ENCODE results near the gene ATP1A1. TPM values are rescaled to one million over a fixed set of nuclear protein-coding genes. Genes with fewer than 3 reads are reported as not detected.

ATP1A1 gene
- total RNA-seq, 1 donor: 122 TPM

DNA sequence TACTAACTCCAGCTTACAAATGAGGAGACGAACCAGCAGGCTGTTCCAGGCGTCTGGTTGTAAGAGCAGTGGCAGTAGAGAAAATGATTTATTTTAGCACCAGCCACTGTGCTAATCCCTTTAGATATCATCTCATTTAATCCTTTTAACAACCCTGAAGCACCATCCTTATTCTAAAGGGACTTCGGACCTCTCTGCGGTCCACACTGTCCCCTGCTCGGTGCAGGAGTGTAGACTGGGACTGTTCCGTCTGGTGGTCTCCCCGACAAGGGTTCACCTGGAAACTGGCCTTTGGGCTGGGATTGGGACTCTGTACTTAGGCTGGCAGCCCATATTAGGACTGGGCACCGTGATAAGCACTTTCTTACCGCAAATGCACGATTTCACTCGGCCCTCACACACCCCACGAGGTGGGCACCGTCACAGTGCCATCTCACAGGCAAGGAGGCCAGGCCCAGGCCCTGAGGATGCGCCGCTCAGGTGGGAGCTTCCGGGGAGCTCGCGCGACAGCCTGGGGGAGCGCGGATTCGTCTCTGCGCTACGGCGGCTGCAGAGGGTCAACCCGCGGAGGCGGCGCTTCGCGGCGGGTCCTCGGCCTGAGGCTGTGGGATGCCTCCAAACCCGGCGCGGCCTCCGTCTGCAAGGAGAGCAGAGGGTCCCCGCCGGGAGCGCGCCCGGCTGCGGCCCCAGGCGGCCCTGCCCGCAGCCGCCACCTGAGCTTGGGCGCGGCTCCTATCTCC is 45.2 kb downstream of the ATP1A1 start:
- H2AFZ ChIP-seq (ENCODE audit: low read length): peak overlapping the region; percentile 95
- peaks cover 8% of the 10 kb centered on the region for H3K79me2 ChIP-seq (ENCODE audit: insufficient read depth, low read length)
- H3K9me3 ChIP-seq (ENCODE audit: low read depth, low read length): no peaks in the 10 kb centered on the region
- DNase-seq (ENCODE audit: insufficient read length, low spot score, missing footprints): peak; percentile 90
- TF ChIP-seq, protein P1, sequence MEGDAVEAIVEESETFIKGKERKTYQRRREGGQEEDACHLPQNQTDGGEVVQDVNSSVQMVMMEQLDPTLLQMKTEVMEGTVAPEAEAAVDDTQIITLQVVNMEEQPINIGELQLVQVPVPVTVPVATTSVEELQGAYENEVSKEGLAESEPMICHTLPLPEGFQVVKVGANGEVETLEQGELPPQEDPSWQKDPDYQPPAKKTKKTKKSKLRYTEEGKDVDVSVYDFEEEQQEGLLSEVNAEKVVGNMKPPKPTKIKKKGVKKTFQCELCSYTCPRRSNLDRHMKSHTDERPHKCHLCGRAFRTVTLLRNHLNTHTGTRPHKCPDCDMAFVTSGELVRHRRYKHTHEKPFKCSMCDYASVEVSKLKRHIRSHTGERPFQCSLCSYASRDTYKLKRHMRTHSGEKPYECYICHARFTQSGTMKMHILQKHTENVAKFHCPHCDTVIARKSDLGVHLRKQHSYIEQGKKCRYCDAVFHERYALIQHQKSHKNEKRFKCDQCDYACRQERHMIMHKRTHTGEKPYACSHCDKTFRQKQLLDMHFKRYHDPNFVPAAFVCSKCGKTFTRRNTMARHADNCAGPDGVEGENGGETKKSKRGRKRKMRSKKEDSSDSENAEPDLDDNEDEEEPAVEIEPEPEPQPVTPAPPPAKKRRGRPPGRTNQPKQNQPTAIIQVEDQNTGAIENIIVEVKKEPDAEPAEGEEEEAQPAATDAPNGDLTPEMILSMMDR (IDR thresholded peaks at IDR 0.05; ENCODE audit: extremely low read depth, low read depth, low read length): no peak
- peak overlapping the region; percentile 88 for H3K4me3 ChIP-seq (ENCODE audit: insufficient read depth, low read length)
- peak overlapping the region; percentile 68 for H3K27ac ChIP-seq (ENCODE audit: low read depth, low read length)
- no peaks in the 10 kb centered on the region for H3K27me3 ChIP-seq (ENCODE audit: insufficient read depth, low read length)
- no peaks in the 10 kb centered on the region for H3K36me3 ChIP-seq (ENCODE audit: insufficient read depth, low read length)
- H3K4me2 ChIP-seq (ENCODE audit: insufficient read depth, low read length): peak overlapping the region; percentile 94
- H3K4me1 ChIP-seq (ENCODE audit: insufficient read depth, low read length): peaks cover 12% of the 10 kb centered on the region
- no peaks in the 10 kb centered on the region for H4K20me1 ChIP-seq (ENCODE audit: insufficient read depth, low read length)

DNA sequence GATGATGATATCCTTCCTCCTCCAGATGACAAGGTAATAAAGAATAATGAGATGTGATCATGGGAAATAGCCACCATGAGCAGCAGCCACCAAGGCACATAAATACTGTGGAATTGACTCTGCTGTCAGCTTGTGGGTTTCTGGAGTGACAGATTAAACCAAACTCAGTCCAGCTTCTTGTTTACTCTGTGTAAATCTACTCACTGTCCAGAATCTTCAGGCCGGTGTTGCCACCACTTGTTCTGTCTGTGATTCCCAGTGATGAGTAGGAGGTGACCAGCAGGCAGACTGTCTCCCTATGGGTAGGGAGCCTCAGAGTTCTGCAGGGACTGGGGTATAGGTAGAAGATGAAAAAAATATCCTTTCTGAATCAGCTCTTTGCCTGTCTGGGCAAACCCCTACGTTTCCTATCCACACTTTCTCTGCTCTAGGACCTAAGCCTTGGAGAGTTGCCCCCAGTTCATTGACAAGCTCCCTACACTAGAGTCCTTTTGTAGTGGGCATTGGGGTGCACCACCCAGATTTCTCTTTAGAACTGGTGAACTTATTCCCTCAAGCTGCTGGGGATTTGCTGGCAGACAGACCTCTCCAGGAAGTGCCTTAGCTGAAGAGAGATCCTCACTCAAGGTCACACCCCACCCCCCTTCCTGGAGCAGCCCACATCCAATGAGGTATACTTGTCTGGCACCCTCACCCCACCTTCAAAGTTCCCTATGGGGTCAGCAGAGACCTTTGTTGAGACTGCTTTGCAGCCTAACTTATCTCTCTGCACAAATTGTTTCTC is 47.6 kb downstream of the ATP1A1 start:
- no peak overlapping the region for H3K4me3 ChIP-seq (ENCODE audit: insufficient read depth, low read length)
- peaks cover 8% of the 10 kb centered on the region for H3K79me2 ChIP-seq (ENCODE audit: insufficient read depth, low read length)
- no peak for DNase-seq (ENCODE audit: insufficient read length, low spot score, missing footprints)
- no peaks in the 10 kb centered on the region for H3K9me3 ChIP-seq (ENCODE audit: low read depth, low read length)
- TF ChIP-seq, protein P1 (IDR thresholded peaks at IDR 0.05; ENCODE audit: extremely low read depth, low read depth, low read length): no peak
- peak overlapping the region; percentile 15 for H2AFZ ChIP-seq (ENCODE audit: low read length)
- peaks cover 11% of the 10 kb centered on the region for H3K27me3 ChIP-seq (ENCODE audit: insufficient read depth, low read length)
- H4K20me1 ChIP-seq (ENCODE audit: insufficient read depth, low read length): no peaks in the 10 kb centered on the region
- no peaks in the 10 kb centered on the region for H3K36me3 ChIP-seq (ENCODE audit: insufficient read depth, low read length)
- H3K4me1 ChIP-seq (ENCODE audit: insufficient read depth, low read length): peaks cover 12% of the 10 kb centered on the region
- H3K4me2 ChIP-seq (ENCODE audit: insufficient read depth, low read length): no peak overlapping the region
- no peak overlapping the region for H3K27ac ChIP-seq (ENCODE audit: low read depth, low read length)

DNA sequence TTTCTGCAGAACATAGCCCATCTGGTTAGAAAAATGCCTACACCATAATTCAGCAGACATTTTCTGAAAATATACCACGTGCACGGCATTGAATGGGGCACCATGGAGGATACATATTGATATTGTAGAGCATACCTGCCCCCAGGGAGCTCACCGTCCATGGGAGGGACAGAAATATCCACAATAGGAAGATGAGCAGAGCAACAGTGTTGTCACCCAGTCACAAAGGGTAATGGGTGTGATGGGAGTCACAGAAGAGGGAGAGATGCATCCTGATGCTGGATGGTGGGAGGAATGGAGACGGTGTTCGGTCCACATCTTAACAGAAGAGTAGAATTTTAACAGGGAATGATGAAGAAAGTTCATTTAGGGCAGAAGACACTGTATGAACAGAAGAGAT is 51.4 kb downstream of the ATP1A1 start:
- Histone ChIP-seq H3K27ac (ENCODE audit: low read depth, low read length) (no peak overlapping the region), H2AFZ (ENCODE audit: low read length) (no peak overlapping the region), H3K27me3 (ENCODE audit: insufficient read depth, low read length) (peaks cover 16% of the 10 kb centered on the region), H3K4me2 (ENCODE audit: insufficient read depth, low read length) (no peak overlapping the region), H3K4me3 (ENCODE audit: insufficient read depth, low read length) (no peak overlapping the region), H3K79me2 (ENCODE audit: insufficient read depth, low read length) (no peaks in the 10 kb centered on the region), H3K4me1 (ENCODE audit: insufficient read depth, low read length) (peaks cover under 1% of the 10 kb centered on the region), H4K20me1 (ENCODE audit: insufficient read depth, low read length) (no peaks in the 10 kb centered on the region), H3K36me3 (ENCODE audit: insufficient read depth, low read length) (no peaks in the 10 kb centered on the region), H3K9me3 (ENCODE audit: low read depth, low read length) (no peaks in the 10 kb centered on the region)
- DNase-seq (ENCODE audit: insufficient read length, low spot score, missing footprints): no peak
- TF ChIP-seq, protein P1 (IDR thresholded peaks at IDR 0.05; ENCODE audit: extremely low read depth, low read depth, low read length): no peak

DNA sequence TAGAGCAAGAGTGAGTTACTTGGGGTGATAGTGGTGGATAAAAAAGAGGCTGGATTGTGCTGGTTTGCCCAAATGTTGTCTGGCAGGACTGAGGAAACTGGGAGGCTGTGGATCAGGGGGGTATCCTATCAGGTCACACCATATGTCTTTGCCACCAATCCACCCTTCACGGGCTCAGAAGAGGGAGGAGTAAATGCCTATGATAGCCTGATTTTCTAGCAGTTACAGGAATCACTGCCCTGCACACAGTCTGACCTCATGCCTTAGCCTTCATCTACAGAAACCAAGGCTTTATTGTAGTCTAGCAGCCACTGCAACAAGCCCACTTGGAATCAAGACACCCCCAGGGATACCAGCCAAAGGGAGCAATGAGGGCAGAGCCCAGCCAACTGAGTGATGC is 51.8 kb downstream of the ATP1A1 start:
- Histone ChIP-seq H3K4me2 (ENCODE audit: insufficient read depth, low read length) (no peak overlapping the region), H3K4me3 (ENCODE audit: insufficient read depth, low read length) (no peak overlapping the region), H3K27me3 (ENCODE audit: insufficient read depth, low read length) (peaks cover 16% of the 10 kb centered on the region), H3K9me3 (ENCODE audit: low read depth, low read length) (no peaks in the 10 kb centered on the region), H3K4me1 (ENCODE audit: insufficient read depth, low read length) (no peaks in the 10 kb centered on the region), H2AFZ (ENCODE audit: low read length) (no peak overlapping the region), H3K79me2 (ENCODE audit: insufficient read depth, low read length) (no peaks in the 10 kb centered on the region), H3K27ac (ENCODE audit: low read depth, low read length) (no peak overlapping the region), H4K20me1 (ENCODE audit: insufficient read depth, low read length) (no peaks in the 10 kb centered on the region), H3K36me3 (ENCODE audit: insufficient read depth, low read length) (no peaks in the 10 kb centered on the region)
- DNase-seq (ENCODE audit: insufficient read length, low spot score, missing footprints): no peak
- TF ChIP-seq, protein P1 (IDR thresholded peaks at IDR 0.05; ENCODE audit: extremely low read depth, low read depth, low read length): no peak

All from osteoblast (primary cell).